Endothelial cell of umbilical vein (primary cell): ENCODE results near the gene CCDC177.

Experiments used
- EZH2 ChIP-seq: IDR thresholded peaks from 2 replicates; pipeline ENCODE4 v1.6.1; 2012; ENCODE audit warnings: borderline replicate concordance, low read depth, mild to moderate bottlenecking, moderate library complexity, low read length, inconsistent platforms; ENCODE audit not compliant: severe bottlenecking
- JUN ChIP-seq: IDR thresholded peaks from 2 replicates; pipeline ENCODE4 v1.6.1; 2011; ENCODE audit warnings: borderline replicate concordance, low read depth; ENCODE audit not compliant: insufficient read length, insufficient read depth
- POLR2AphosphoS5 ChIP-seq: IDR thresholded peaks from 2 replicates; pipeline ENCODE4 v1.6.1; 2012; ENCODE audit warnings: low read depth, mild to moderate bottlenecking, control low read depth, low read length, moderate library complexity; ENCODE audit not compliant: insufficient read depth
- TF ChIP-seq, protein P1 (sequence below), 2 donors: IDR thresholded peaks; 1 replicate in 1 of 2; 2 replicates in 1 of 2; pipeline ENCODE4 v1.5.1; 2011; ENCODE audit warnings: low read length in 2 of 2, mild to moderate bottlenecking in 2 of 2, moderate library complexity in 2 of 2, control low read depth in 1 of 2, inconsistent platforms in 1 of 2, low read depth in 1 of 2; ENCODE audit not compliant: insufficient read depth in 1 of 2; ENCODE audit errors: extremely low read depth in 1 of 2

- TF ChIP-seq JUN (no peak), EZH2 (no peak), POLR2AphosphoS5 (no peak)
- TF ChIP-seq, protein P1, sequence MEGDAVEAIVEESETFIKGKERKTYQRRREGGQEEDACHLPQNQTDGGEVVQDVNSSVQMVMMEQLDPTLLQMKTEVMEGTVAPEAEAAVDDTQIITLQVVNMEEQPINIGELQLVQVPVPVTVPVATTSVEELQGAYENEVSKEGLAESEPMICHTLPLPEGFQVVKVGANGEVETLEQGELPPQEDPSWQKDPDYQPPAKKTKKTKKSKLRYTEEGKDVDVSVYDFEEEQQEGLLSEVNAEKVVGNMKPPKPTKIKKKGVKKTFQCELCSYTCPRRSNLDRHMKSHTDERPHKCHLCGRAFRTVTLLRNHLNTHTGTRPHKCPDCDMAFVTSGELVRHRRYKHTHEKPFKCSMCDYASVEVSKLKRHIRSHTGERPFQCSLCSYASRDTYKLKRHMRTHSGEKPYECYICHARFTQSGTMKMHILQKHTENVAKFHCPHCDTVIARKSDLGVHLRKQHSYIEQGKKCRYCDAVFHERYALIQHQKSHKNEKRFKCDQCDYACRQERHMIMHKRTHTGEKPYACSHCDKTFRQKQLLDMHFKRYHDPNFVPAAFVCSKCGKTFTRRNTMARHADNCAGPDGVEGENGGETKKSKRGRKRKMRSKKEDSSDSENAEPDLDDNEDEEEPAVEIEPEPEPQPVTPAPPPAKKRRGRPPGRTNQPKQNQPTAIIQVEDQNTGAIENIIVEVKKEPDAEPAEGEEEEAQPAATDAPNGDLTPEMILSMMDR (IDR thresholded peaks at IDR 0.05; ENCODE audit: extremely low read depth in 1 of 2, insufficient read depth in 1 of 2, low read depth in 1 of 2, low read length in 2 of 2): no peak
Measured at GRCh38 chr14:69617796-69618195, 43.1 kb upstream of the CCDC177 start.
